LNCAP (cell line): ENCODE measurements around the gene RASSF9.

Experiments
- CTCF ChIP-seq: fragments of 450-650 bp; IDR thresholded peaks from 2 replicates; pipeline ENCODE4 v1.5.1; 2017; ENCODE audit warnings: mild to moderate bottlenecking

The RASSF9 gene

GRCh38 chr12:85803231-85803630 is 33.0 kb downstream of the RASSF9 start:
- no peak for TF ChIP-seq CTCF

- TF ChIP-seq CTCF: no peak
Observed at GRCh38 chr12:85798122-85798521, 38.1 kb downstream of the RASSF9 start.

- TF ChIP-seq CTCF: no peak
Observed at GRCh38 chr12:85796001-85796400, 40.2 kb downstream of the RASSF9 start.

- TF ChIP-seq CTCF: no peak
Observed at GRCh38 chr12:85794531-85794930, 41.7 kb downstream of the RASSF9 start.

- TF ChIP-seq CTCF: no peak
Observed at GRCh38 chr12:85784096-85784720, 52.0 kb downstream of the RASSF9 start.

- TF ChIP-seq CTCF: no peak
Observed at GRCh38 chr12:85782711-85783110, 53.5 kb downstream of the RASSF9 start.

GRCh38 chr12:85781766-85782165 is 54.4 kb downstream of the RASSF9 start:
- no peak for TF ChIP-seq CTCF

- TF ChIP-seq CTCF: no peak
Observed at GRCh38 chr12:85779768-85780167, 56.4 kb downstream of the RASSF9 start.
